CD4-positive, alpha-beta T cell treated with Interleukin-12 subunit alpha and Interleukin-12 subunit beta, for 1 hour (primary cell): Measurements from ENCODE around the gene KCTD13.
"Not testable (repeated sequence)": the region's sequence is repeated elsewhere in the genome, so short reads cannot be mapped to it uniquely, and the experiment has no call there.

Experiments used
- DNase-seq: peaks from one replicate; pipeline ENCODE4 v3.0.0-alpha.2; 2020

The KCTD13 gene, protein sequence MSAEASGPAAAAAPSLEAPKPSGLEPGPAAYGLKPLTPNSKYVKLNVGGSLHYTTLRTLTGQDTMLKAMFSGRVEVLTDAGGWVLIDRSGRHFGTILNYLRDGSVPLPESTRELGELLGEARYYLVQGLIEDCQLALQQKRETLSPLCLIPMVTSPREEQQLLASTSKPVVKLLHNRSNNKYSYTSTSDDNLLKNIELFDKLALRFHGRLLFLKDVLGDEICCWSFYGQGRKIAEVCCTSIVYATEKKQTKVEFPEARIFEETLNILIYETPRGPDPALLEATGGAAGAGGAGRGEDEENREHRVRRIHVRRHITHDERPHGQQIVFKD

GRCh38 chr16:29925781-29926710 lies at the start of gene KCTD13:
TSS of gene KCTD13 (minus strand) at chr16:29926226. CDS start at chr16:29926033, 193 bp downstream.
- DNase-seq: peak; percentile 94

DNA sequence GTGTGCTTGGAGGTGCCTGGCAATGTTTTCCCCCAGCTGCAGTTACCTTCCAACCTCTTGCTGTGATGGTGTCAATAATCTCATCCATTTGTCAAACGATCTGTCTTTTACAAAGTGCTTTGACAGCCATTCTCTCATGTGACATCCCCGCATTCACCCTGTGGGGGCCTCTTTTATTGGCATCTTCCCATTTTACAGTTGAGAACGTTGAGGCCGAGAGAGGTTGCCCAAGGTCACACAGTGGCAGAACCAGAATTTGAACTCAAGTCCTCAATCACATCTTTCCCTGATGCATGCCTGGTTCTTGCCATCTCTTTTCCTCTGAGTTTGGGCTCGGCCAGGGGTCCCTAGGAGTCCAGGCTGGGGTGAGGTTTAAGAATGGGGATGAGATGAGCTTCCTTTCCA lies 49.1 kb upstream of the KCTD13 start:
- DNase-seq: no peak

- peak; percentile 29 for DNase-seq
These were observed 48.5 kb upstream of the KCTD13 start for GRCh38 chr16:29974291-29975133.

DNA sequence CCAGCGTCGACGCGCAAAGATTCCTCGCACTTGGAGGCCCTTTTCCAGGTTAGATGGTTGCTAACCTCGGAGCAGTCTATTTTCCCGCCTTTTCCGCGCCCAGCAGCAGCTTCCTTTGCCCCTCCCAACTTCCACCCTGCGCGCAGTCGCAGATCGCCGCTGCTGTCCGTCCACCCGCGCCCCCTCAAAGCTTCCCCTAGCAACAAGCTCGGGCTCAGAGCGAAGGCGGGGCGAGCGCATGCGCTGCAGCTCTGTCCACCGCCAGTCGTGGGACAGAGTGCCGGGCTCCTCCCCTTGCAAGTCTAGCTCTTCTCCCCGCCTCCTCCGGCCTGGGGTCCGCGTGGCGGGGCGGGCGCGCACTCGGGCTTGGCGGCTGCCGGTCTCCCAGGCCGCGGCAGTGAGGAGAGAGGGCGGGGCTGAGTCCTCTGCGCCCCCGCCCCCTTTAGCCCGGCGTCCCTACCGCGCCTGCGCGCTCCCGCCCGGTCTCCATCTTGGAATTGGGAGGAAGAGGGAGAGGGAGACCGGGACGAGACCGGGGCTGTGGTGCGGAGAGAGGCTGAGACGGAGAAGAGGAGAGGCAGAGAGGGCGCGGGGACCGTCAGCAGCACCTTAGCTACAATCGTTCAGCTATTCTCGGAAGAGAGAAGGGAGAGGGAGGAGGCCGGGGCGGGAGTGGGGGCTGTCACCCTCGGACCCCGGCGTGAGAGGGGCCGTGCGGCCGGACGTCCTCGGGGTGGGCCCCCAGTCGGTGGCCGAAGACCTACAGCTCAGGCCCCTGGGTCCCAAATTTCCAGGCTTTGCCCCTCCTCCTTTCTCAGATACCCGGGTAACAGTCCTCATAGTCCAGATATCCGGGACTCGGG lies 47.6 kb upstream of the KCTD13 start, which contains the start of gene TAOK2:
TSS of gene TAOK2 (plus strand) at position 485 of the 863 bp plus-strand sequence. CDS start 3,905 bp downstream, outside the sequence.
- DNase-seq: peak; percentile 98

GRCh38 chr16:29972992-29973383 lies 47.0 kb upstream of the KCTD13 start:
- DNase-seq: no peak

DNA sequence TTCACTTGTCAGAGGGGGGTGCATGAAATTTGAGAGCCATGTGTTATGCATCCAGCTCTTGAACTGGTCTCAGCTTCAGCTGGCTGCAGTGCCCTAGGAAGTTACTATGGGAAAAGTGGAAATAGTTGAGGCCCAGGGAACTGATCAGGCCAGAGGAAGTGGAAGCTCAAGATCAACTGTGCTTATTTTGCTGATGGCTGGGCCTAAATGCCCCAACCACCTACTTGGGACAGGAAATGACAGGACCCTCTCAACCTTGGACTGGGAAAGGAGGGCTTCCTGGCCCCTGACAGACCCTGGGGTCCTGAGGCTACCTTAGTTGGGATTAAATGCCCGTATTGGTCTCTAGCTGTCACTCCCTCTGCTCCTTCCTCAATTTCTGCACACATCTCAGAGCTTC lies 46.5 kb upstream of the KCTD13 start:
- no peak for DNase-seq

GRCh38 chr16:29971304-29971703 lies 45.3 kb upstream of the KCTD13 start:
- no peak for DNase-seq

- DNase-seq: no peak
These were observed 42.2 kb upstream of the KCTD13 start for GRCh38 chr16:29968205-29968604.

DNA sequence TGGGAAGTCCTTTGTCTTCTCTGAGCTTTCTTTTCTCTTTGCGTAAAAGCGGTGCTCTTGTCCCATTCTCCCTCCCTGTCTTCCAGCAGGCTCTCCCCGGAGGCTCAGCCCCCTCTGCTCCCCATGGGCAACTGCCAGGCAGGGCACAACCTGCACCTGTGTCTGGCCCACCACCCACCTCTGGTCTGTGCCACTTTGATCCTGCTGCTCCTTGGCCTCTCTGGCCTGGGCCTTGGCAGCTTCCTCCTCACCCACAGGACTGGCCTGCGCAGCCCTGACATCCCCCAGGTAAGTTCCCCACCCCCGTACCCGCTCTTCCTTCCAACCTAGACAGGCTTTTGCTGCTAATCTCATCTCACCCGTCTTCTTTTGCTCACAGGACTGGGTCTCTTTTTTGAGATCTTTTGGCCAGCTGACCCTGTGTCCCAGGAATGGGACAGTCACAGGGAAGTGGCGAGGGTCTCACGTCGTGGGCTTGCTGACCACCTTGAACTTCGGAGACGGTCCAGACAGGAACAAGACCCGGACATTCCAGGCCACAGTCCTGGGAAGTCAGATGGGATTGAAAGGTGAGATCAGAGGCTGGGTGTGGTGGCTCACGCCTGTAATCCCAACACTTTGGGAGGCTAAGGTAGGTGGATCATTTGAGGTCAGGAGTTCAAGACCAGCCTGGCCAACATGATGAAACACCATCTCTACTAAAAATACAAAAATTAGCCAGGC lies 37.2 kb upstream of the KCTD13 start:
- no peak for DNase-seq

DNA sequence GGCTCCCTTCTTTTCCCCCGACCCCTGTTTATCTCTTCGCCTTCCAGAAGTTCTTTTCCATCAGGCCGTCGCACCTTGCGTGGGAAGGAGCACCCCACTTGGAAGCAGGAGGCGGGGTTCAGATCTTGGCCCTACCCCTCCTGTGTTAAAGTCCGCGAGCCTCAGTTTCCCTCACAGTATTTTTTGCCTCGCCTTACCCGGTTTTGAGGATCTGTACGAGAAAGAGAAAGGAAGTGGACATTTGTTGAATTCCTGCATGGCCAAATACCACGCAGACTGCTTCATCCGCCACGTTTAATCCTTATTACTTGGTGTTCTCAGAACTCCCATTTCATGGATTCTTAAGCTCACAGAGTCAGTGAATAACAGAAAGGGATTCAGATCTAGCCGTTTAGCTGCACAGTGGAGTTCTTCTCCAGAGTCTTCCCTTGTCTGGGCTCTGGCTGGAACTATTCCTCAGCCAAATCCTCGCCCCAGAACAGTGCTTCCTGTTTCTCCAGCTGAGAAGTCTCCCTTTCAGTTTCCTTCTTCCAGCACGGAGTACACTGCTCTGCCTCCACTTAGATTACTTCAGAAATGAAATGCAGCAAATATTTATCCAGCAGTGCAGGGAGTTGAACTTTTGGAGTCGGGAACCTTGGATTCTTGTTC lies 36.4 kb upstream of the KCTD13 start:
- DNase-seq: peak; percentile 21

GRCh38 chr16:29961479-29962343 lies 35.7 kb upstream of the KCTD13 start, which contains the start of gene TMEM219:
TSS of gene TMEM219 (plus strand) at chr16:29962079. CDS start at chr16:29963144, 1,065 bp downstream.
- DNase-seq: peak; percentile 97

GRCh38 chr16:29961127-29961478 lies 35.1 kb upstream of the KCTD13 start:
- DNase-seq: no peak

GRCh38 chr16:29959821-29960220 lies 33.8 kb upstream of the KCTD13 start:
- DNase-seq: not testable (repeated sequence)

DNA sequence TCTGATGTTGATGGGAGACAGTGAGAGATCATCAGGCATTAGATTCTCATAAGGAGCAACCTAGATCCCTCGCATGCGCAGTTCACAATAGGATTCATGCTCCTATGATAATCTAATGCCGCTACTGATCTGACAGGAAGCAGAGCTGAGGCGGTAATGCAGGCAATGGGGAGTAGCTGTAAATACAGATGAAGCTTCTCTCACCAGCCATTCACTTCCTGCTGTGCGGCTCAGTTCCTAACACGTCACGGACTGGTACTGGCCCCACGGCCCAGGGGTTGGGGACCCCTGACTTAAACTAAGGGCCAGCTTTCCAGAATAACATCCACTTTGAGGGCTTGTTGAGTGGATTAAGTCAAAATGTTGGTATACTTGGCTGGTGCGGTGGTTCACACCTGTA lies 33.3 kb upstream of the KCTD13 start:
- no peak for DNase-seq

- DNase-seq: no peak
These were observed 32.7 kb upstream of the KCTD13 start for GRCh38 chr16:29958756-29959155.

- no peak for DNase-seq
These were observed 25.8 kb upstream of the KCTD13 start for GRCh38 chr16:29951625-29952365.

DNA sequence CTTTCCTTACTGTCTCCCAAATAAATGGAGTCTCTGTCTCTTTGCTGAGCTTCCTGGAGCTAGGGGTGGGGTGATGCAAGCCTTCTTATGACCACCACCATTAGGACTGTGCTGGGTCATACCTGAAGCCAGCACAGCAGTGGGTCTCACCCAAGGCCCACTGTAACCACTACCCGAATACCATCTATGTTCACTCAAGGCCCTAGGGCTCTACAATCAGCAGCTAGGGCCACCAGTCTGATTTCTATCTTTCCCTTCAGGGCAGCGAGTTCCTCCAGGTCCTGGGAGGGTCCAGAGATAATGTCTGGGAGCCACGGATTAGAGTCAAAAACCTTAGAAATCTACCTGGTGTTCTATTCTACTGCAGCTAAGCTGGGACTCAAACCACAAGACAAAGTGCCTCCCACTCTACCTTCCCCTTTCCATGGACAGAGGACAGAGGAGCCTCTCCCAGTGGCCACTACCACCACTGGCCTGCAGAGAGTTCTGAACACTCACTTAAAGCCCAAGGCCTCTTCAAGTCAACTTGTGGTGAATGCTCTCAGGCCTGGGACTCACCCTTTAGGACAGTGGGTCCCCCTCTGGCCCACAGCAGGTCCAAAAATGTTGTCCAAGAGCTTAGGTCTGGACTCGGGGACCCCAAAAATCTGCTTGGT lies 24.9 kb upstream of the KCTD13 start:
- no peak for DNase-seq

DNA sequence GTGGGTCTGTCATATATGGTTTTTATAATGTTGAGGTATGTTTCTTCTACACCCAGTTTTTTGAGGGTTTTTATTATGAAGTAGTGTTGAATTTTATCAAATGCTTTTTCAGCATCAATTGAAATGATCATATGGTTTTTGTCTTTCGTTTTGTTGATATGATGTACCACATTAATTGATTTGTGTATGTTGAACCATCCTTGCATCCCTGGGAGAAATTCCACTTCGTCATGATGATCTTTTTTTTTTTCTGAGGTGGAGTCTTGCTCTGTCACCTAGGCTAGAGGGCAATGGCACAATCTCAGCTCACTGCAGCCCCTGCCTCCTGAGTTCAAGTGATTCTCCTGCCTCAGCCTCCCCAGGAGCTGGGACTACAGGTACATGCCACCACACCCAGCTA lies 21.9 kb upstream of the KCTD13 start:
- no peak for DNase-seq
